ENCODE results near the gene FOXC2. TPM values are rescaled to one million over a fixed set of nuclear protein-coding genes. Genes with fewer than 3 reads are reported as not detected.

Gene FOXC2
- total RNA-seq (under 1 TPM; under 0.01 to 0.81 (median 0.39) TPM), polyA plus RNA-seq (under 1 TPM in 2 of 3 donors, not detected in 1; 0.25 to 0.60 TPM)

GRCh38 chr16:86566601-86566965 lies at the start of gene FOXC2:
Gene FOXC2, plus strand, starts transcription at chr16:86566829. Its CDS starts 507 bp downstream, at chr16:86567336.
- Histone ChIP-seq H3K27me3 (peaks cover 48 to 97% (median 76%) of the 10 kb centered on the region in 3 donors), H3K4me1 (peaks cover 0 to 23% (median 19%) of the 10 kb centered on the region in 4 donors), H3K9me3 (no peaks in the 10 kb centered on the region), H3K36me3 (no peaks in the 10 kb centered on the region), H3K27ac (peak within 1 kb of the TSS in 3 of 4 donors; percentile 14 to 60 (median 45)), H3K4me3 (peak within 1 kb of the TSS in 3 of 4 donors; percentile 18 to 34 (median 26))
- intact Hi-C loops (cut with DNase I): no loop called here
- TF ChIP-seq POLR2AphosphoS5 (IDR thresholded peaks at IDR 0.05) (peak in 1 of 4 donors; percentile 28), POLR2A (IDR thresholded peaks at IDR 0.05) (no peak), CTCF (IDR thresholded peaks at IDR 0.05) (no peak)
- 2 to 8% methylated on average over 30 of the region's 30 CpGs for WGBS, 2 donors
- peak; percentile 80 for DNase-seq

- peaks cover 3 to 7% (median 3%) of the 10 kb centered on the region in 3 donors for H3K27me3 ChIP-seq
- 39 to 42% methylated on average over 9 of the region's 9 CpGs for WGBS, 2 donors
- peaks cover 15 to 39% (median 19%) of the 10 kb centered on the region in 4 donors for H3K36me3 ChIP-seq
- H3K4me1 ChIP-seq: peaks cover 0 to 45% (median 38%) of the 10 kb centered on the region in 4 donors
- H3K27ac ChIP-seq: peak overlapping the region; percentile 99 to 100 (median 99)
- peak; percentile 17 to 69 (median 36) for TF ChIP-seq POLR2AphosphoS5 (IDR thresholded peaks at IDR 0.05)
- TF ChIP-seq EP300 (IDR thresholded peaks at IDR 0.05): no peak
- intact Hi-C loops (cut with DNase I): loop anchor here (2.0 kb wide), 1 partner anchor 318 kb away; no protein-coding TSS in a partner anchor
- H3K4me3 ChIP-seq: peak overlapping the region; percentile 81 to 95 (median 86)
- DNase-seq: peak; percentile 83
- no peaks in the 10 kb centered on the region for H3K9me3 ChIP-seq
Measured at GRCh38 chr16:86517033-86517432, 49.6 kb upstream of the FOXC2 start.

GRCh38 chr16:86517652-86518258 lies 48.9 kb upstream of the FOXC2 start:
- Histone ChIP-seq H3K36me3 (peaks cover 11 to 32% (median 18%) of the 10 kb centered on the region in 4 donors), H3K4me1 (peaks cover 0 to 45% (median 38%) of the 10 kb centered on the region in 4 donors), H3K4me3 (peak overlapping the region in 3 of 4 donors; percentile 81 to 95 (median 84)), H3K27ac (peak overlapping the region; percentile 99 to 100 (median 99)), H3K27me3 (peaks cover 3 to 7% (median 3%) of the 10 kb centered on the region in 3 donors), H3K9me3 (no peaks in the 10 kb centered on the region)
- intact Hi-C loops (cut with DNase I): loop anchor here (2.0 kb wide), 2 partner anchors 319 to 361 kb away; no protein-coding TSS in a partner anchor
- peak; percentile 96 for DNase-seq
- no peak for TF ChIP-seq POLR2A (IDR thresholded peaks at IDR 0.05)
- no peak for TF ChIP-seq EP300 (IDR thresholded peaks at IDR 0.05)
- TF ChIP-seq POLR2AphosphoS5 (IDR thresholded peaks at IDR 0.05): peak; percentile 29 to 69 (median 66)
- peak; percentile 70 to 83 (median 72) for TF ChIP-seq CTCF (IDR thresholded peaks at IDR 0.05)
- WGBS, 2 donors: 15 to 23% methylated on average over 17 of the region's 17 CpGs

- Histone ChIP-seq H3K4me1 (peaks cover 0 to 45% (median 38%) of the 10 kb centered on the region in 4 donors), H3K27ac (peak overlapping the region in 3 of 4 donors; percentile 99 to 100 (median 99)), H3K27me3 (peaks cover 3 to 7% (median 3%) of the 10 kb centered on the region in 3 donors), H3K9me3 (no peaks in the 10 kb centered on the region), H3K4me3 (peak overlapping the region in 1 of 4 donors; percentile 37), H3K36me3 (peaks cover 0 to 18% (median 7%) of the 10 kb centered on the region in 4 donors)
- WGBS, 2 donors: 71 to 83% methylated on average over 16 of the region's 16 CpGs
- peak; percentile 85 for DNase-seq
- TF ChIP-seq EP300 (IDR thresholded peaks at IDR 0.05): no peak
- peak in 3 of 4 donors; percentile 14 to 61 (median 53) for TF ChIP-seq POLR2AphosphoS5 (IDR thresholded peaks at IDR 0.05)
- intact Hi-C loops (cut with DNase I): loop anchor here (2.0 kb wide), 1 partner anchor 362 kb away; no protein-coding TSS in a partner anchor
Measured at GRCh38 chr16:86519007-86519648, 47.5 kb upstream of the FOXC2 start.

- peaks cover 0 to 45% (median 38%) of the 10 kb centered on the region in 4 donors for H3K4me1 ChIP-seq
- H3K9me3 ChIP-seq: no peaks in the 10 kb centered on the region
- DNase-seq: peak; percentile 89
- intact Hi-C loops (cut with DNase I): loop anchor here (1.0 to 2.0 kb wide), 3 partner anchors 363 to 701 kb away; no protein-coding TSS in a partner anchor
- peak; percentile 30 to 87 (median 58) for TF ChIP-seq POLR2AphosphoS5 (IDR thresholded peaks at IDR 0.05)
- no peak for TF ChIP-seq EP300 (IDR thresholded peaks at IDR 0.05)
- TF ChIP-seq CTCF (IDR thresholded peaks at IDR 0.05): peak; percentile 89 to 93 (median 90)
- peak overlapping the region; percentile 1 to 37 (median 22) for H3K4me3 ChIP-seq
- peak overlapping the region in 3 of 4 donors; percentile 99 to 100 (median 99) for H3K27ac ChIP-seq
- peaks cover 0 to 14% (median 6%) of the 10 kb centered on the region in 4 donors for H3K36me3 ChIP-seq
- peaks cover 3 to 7% (median 3%) of the 10 kb centered on the region in 3 donors for H3K27me3 ChIP-seq
- WGBS, 2 donors: 14 to 16% methylated on average over 31 of the region's 31 CpGs
Measured at GRCh38 chr16:86519649-86520316, 46.8 kb upstream of the FOXC2 start.

All from sigmoid colon (tissue), 7 donors.